Liver (tissue), 3 donors: Measurements from ENCODE around the gene ADRA1B.

Experiments
- ATF3 ChIP-seq: IDR thresholded peaks from 2 replicates; pipeline ENCODE4 v1.6.1; 2016; ENCODE audit warnings: antibody characterized with exemption
- CTCF ChIP-seq: fragments of 150-350 bp; IDR thresholded peaks from 2 replicates; pipeline ENCODE4 v1.5.1; 2017; ENCODE audit warnings: improper control_type of control experiment, low read depth, low read length; ENCODE audit not compliant: missing input control
- FOXA1 ChIP-seq: IDR thresholded peaks from 2 replicates; pipeline ENCODE4 v1.6.1; 2016; ENCODE audit warnings: antibody characterized with exemption
- JUND ChIP-seq, 2 donors: IDR thresholded peaks; 2 replicates each; pipeline ENCODE4 v1.6.1; 2016; ENCODE audit warnings: antibody characterized with exemption in 2 of 2
- MAX ChIP-seq: IDR thresholded peaks from 2 replicates; pipeline ENCODE4 v1.6.1; 2016; ENCODE audit warnings: antibody characterized with exemption
- RAD21 ChIP-seq, 2 donors: IDR thresholded peaks; 2 replicates each; pipeline ENCODE4 v1.6.1; 2016; ENCODE audit warnings: antibody characterized with exemption in 2 of 2, mild to moderate bottlenecking in 2 of 2
- REST ChIP-seq: IDR thresholded peaks from 2 replicates; pipeline ENCODE4 v1.6.1; 2016; ENCODE audit warnings: antibody characterized with exemption, mild to moderate bottlenecking
- RXRA ChIP-seq, 2 donors: IDR thresholded peaks; 2 replicates each; pipeline ENCODE4 v1.6.1; 2017 to 2018; ENCODE audit warnings: antibody characterized with exemption in 2 of 2, mild to moderate bottlenecking in 1 of 2
- SP1 ChIP-seq: IDR thresholded peaks from 2 replicates; pipeline ENCODE4 v1.6.1; 2018; ENCODE audit warnings: antibody characterized with exemption, mild to moderate bottlenecking
- TAF1 ChIP-seq: conservative IDR thresholded peaks from 2 replicates; pipeline ENCODE4 v1.6.1; 2016; ENCODE audit warnings: antibody characterized with exemption, mild to moderate bottlenecking
- YY1 ChIP-seq: IDR thresholded peaks from 2 replicates; pipeline ENCODE4 v1.6.1; 2016; ENCODE audit warnings: antibody characterized with exemption, mild to moderate bottlenecking
- donor health status: healthy.
- donor health status: healthy.

- TF ChIP-seq CTCF (no peak), YY1 (no peak), SP1 (no peak), ATF3 (no peak), TAF1 (no peak), MAX (no peak), RAD21 (IDR thresholded peaks at IDR 0.05) (no peak), REST (no peak), JUND (IDR thresholded peaks at IDR 0.05) (no peak), FOXA1 (no peak), RXRA (IDR thresholded peaks at IDR 0.05) (no peak)
These were observed 5.4 kb downstream of the ADRA1B start for GRCh38 chr5:159921721-159922120.
